HepG2 (cell line): Measurements from ENCODE around the gene RHBDD2. TPM values are rescaled to one million over a fixed set of nuclear protein-coding genes. Genes with fewer than 3 reads are reported as not detected.

ENCODE experiments used
- DMAP1 ChIP-seq: IDR thresholded peaks from 2 replicates; pipeline ENCODE4 v1.6.1; 2016
- FOXA3 ChIP-seq: IDR thresholded peaks from 2 replicates; pipeline ENCODE4 v1.6.1; 2016; ENCODE audit warnings: missing genetic modification reagents, missing compliant biosample characterization
- FOXK1 ChIP-seq: sonication (generic); formaldehyde crosslinking; IDR thresholded peaks from 2 replicates; pipeline ENCODE4 v1.4.0; 2020; ENCODE audit warnings: low read depth, missing genetic modification reagents, borderline replicate concordance
- IKZF1 ChIP-seq: fragments of 450-650 bp; IDR thresholded peaks from 2 replicates; pipeline ENCODE4 v1.7.1; 2016
- KLF9 ChIP-seq: IDR thresholded peaks from 2 replicates; pipeline ENCODE4 v1.6.1; 2016; ENCODE audit warnings: low read depth
- LCORL ChIP-seq, 2 experiments: fragments of 450-650 bp in 1 of 2; sonication (generic) in 1 of 2; formaldehyde crosslinking in 1 of 2; IDR thresholded peaks; 2 replicates each; pipeline versions ENCODE4 v1.5.0 to v1.6.1; 2017 to 2020; ENCODE audit warnings: antibody characterized with exemption in 1 of 2, missing genetic modification reagents in 1 of 2
- NFIB ChIP-seq: sonication (generic); formaldehyde crosslinking; IDR thresholded peaks from 2 replicates; pipeline ENCODE4 v1.9.0; 2021; ENCODE audit warnings: missing genetic modification reagents, mild to moderate bottlenecking, borderline replicate concordance
- RAD51 ChIP-seq: fragments of 450-650 bp; IDR thresholded peaks from 2 replicates; pipeline ENCODE4 v1.6.1; 2016; ENCODE audit warnings: borderline replicate concordance
- YEATS4 ChIP-seq: sonication (generic); formaldehyde crosslinking; IDR thresholded peaks from 2 replicates; pipeline ENCODE4 v1.4.0; 2020; ENCODE audit warnings: missing genetic modification reagents, borderline replicate concordance
- ZBTB42 ChIP-seq: sonication (generic); formaldehyde crosslinking; IDR thresholded peaks from 2 replicates; pipeline ENCODE4 v1.5.0; 2020; ENCODE audit warnings: mild to moderate bottlenecking, missing genetic modification reagents
- ZNF224 ChIP-seq: sonication (generic); formaldehyde crosslinking; IDR thresholded peaks from 2 replicates; pipeline ENCODE4 v1.5.0; 2020; ENCODE audit warnings: mild to moderate bottlenecking, missing genetic modification reagents
- ZNF235 ChIP-seq: sonication (generic); formaldehyde crosslinking; IDR thresholded peaks from 2 replicates; pipeline ENCODE4 v1.8.1; 2023; ENCODE audit warnings: mild to moderate bottlenecking, missing genetic modification reagents, borderline replicate concordance
- polyA plus RNA-seq, 8 experiments: library from polyadenylated mRNA; depleted of rRNA in 3 of 8; stranded (reverse) in 7 of 8; unstranded in 1 of 8; fragments of >200 nt; fragmentation: Illumina TruSeq in 4 of 8; extraction: Trizol in 4 of 8; gene quantifications; 2 replicates each; pipeline versions ENCODE4 v1.2.1 to v1.2.3, GENCODE V29; 2011 to 2016; ENCODE audit warnings: low read depth in 4 of 8, missing spikeins in 1 of 8, mixed read lengths in 1 of 8; ENCODE audit not compliant: insufficient read depth in 1 of 8
- total RNA-seq, 5 experiments: library from RNA; depleted of rRNA; stranded (reverse); fragments of >200 nt; fragmentation: Illumina TruSeq; extraction: Trizol; gene quantifications; 2 replicates each; pipeline ENCODE4 v1.2.3, GENCODE V29; 2016; ENCODE audit warnings: low read depth in 1 of 5
- TF ChIP-seq, protein P1 (sequence below): IDR thresholded peaks from 2 replicates; pipeline ENCODE4 v1.6.1; 2012; ENCODE audit warnings: low read depth, low read length, improper control_type of control experiment
- TF ChIP-seq, protein P2 (sequence below): IDR thresholded peaks from 2 replicates; pipeline ENCODE4 v1.6.1; 2016; ENCODE audit warnings: control low read depth
- TF ChIP-seq, protein P3 (sequence below): sonication (generic); formaldehyde crosslinking; IDR thresholded peaks from 2 replicates; pipeline ENCODE4 v1.8.0; 2022; ENCODE audit warnings: mild to moderate bottlenecking, missing genetic modification reagents, moderate library complexity
- TF ChIP-seq, protein P4 (sequence below): sonication (generic); formaldehyde crosslinking; IDR thresholded peaks from 2 replicates; pipeline ENCODE4 v1.5.1; 2020; ENCODE audit warnings: missing genetic modification reagents, mild to moderate bottlenecking, borderline replicate concordance
- TF ChIP-seq, protein P5 (sequence below): sonication (generic); formaldehyde crosslinking; IDR thresholded peaks from 2 replicates; pipeline ENCODE4 v1.5.0; 2020; ENCODE audit warnings: mild to moderate bottlenecking, missing genetic modification reagents, borderline replicate concordance

The RHBDD2 gene
- total and polyA plus RNA-seq, 2 of the 13 experiments (the other 11 are each of a cell fraction or from before 2014, with no cell fraction given) = 23.1 to 26.4 TPM

DNA sequence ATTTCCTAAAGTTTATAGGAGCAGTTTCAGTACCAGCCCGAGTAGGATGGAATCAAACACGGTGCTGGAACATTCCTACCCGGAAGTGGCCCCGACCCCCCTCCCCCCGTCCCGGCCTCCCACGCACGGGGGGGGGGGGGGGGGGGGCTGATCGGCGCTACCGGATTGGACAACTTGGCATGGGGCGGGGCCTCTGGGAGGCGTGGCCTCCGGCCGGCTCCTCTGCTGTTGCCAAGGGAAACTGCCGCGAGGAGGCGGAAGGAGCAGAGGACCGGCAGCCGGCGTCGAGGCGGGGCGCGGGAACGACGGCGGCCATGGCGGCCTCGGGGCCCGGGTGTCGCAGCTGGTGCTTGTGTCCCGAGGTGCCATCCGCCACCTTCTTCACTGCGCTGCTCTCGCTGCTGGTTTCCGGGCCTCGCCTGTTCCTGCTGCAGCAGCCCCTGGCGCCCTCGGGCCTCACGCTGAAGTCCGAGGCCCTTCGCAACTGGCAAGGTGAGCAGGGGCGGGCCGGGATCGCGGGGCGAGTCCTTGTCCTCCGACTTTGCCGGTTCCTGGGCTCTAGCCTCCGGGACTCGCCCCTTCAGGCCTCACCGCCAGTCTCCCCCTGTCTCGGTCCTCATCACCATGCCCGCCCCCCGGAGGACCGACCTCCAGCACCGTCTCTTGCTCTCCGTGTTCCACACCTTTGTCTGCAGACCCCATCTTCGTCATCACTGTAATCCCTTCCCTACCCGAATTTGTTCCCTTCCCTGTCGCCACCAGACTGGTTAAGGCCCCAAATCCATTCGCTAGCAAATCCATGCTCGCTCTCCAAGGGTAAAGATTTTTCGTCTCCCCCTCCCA is at the start of gene RHBDD2 (continued):
- TF ChIP-seq, protein P1, sequence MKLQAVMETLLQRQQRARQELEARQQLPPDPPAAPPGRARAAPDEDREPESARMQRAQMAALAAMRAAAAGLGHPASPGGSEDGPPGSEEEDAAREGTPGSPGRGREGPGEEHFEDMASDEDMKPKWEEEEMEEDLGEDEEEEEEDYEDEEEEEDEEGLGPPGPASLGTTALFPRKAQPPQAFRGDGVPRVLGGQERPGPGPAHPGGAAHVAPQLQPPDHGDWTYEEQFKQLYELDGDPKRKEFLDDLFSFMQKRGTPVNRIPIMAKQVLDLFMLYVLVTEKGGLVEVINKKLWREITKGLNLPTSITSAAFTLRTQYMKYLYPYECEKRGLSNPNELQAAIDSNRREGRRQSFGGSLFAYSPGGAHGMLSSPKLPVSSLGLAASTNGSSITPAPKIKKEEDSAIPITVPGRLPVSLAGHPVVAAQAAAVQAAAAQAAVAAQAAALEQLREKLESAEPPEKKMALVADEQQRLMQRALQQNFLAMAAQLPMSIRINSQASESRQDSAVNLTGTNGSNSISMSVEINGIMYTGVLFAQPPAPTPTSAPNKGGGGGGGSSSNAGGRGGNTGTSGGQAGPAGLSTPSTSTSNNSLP = no peak
- TF ChIP-seq ZNF235 (CRISPR knock-in tag) (no peak), DMAP1 (peak; percentile 85; the same call in 1 of the 2 replicates), FOXA3 (peak; percentile 36; the same call in 1 of the 2 replicates), YEATS4 (CRISPR knock-in tag) (peak; percentile 84), ZBTB42 (CRISPR knock-in tag) (no peak), LCORL (IDR thresholded peaks at IDR 0.05) (no peak), LCORL (CRISPR knock-in tag; IDR thresholded peaks at IDR 0.05) (peak; percentile 72; the same call in 1 of the 2 replicates), NFIB (no peak), FOXK1 (peak; percentile 25; the same call in 1 of the 2 replicates), IKZF1 (no peak), RAD51 (no peak), KLF9 (CRISPR knock-in tag) (0 out of 2 replicates have a peak, but pooled peaks have one; percentile 14), ZNF224 (CRISPR knock-in tag) (no peak)
- TF ChIP-seq, protein P2, sequence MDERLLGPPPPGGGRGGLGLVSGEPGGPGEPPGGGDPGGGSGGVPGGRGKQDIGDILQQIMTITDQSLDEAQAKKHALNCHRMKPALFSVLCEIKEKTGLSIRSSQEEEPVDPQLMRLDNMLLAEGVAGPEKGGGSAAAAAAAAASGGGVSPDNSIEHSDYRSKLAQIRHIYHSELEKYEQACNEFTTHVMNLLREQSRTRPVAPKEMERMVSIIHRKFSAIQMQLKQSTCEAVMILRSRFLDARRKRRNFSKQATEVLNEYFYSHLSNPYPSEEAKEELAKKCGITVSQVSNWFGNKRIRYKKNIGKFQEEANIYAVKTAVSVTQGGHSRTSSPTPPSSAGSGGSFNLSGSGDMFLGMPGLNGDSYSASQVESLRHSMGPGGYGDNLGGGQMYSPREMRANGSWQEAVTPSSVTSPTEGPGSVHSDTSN = no peak
- TF ChIP-seq, protein P3, sequence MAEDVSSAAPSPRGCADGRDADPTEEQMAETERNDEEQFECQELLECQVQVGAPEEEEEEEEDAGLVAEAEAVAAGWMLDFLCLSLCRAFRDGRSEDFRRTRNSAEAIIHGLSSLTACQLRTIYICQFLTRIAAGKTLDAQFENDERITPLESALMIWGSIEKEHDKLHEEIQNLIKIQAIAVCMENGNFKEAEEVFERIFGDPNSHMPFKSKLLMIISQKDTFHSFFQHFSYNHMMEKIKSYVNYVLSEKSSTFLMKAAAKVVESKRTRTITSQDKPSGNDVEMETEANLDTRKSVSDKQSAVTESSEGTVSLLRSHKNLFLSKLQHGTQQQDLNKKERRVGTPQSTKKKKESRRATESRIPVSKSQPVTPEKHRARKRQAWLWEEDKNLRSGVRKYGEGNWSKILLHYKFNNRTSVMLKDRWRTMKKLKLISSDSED = no peak
- TF ChIP-seq, protein P4, sequence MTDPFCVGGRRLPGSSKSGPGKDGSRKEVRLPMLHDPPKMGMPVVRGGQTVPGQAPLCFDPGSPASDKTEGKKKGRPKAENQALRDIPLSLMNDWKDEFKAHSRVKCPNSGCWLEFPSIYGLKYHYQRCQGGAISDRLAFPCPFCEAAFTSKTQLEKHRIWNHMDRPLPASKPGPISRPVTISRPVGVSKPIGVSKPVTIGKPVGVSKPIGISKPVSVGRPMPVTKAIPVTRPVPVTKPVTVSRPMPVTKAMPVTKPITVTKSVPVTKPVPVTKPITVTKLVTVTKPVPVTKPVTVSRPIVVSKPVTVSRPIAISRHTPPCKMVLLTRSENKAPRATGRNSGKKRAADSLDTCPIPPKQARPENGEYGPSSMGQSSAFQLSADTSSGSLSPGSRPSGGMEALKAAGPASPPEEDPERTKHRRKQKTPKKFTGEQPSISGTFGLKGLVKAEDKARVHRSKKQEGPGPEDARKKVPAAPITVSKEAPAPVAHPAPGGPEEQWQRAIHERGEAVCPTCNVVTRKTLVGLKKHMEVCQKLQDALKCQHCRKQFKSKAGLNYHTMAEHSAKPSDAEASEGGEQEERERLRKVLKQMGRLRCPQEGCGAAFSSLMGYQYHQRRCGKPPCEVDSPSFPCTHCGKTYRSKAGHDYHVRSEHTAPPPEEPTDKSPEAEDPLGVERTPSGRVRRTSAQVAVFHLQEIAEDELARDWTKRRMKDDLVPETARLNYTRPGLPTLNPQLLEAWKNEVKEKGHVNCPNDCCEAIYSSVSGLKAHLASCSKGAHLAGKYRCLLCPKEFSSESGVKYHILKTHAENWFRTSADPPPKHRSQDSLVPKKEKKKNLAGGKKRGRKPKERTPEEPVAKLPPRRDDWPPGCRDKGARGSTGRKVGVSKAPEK (CRISPR knock-in tag) = 0 out of 2 replicates have a peak, but pooled peaks have one; percentile 10
- TF ChIP-seq, protein P5, sequence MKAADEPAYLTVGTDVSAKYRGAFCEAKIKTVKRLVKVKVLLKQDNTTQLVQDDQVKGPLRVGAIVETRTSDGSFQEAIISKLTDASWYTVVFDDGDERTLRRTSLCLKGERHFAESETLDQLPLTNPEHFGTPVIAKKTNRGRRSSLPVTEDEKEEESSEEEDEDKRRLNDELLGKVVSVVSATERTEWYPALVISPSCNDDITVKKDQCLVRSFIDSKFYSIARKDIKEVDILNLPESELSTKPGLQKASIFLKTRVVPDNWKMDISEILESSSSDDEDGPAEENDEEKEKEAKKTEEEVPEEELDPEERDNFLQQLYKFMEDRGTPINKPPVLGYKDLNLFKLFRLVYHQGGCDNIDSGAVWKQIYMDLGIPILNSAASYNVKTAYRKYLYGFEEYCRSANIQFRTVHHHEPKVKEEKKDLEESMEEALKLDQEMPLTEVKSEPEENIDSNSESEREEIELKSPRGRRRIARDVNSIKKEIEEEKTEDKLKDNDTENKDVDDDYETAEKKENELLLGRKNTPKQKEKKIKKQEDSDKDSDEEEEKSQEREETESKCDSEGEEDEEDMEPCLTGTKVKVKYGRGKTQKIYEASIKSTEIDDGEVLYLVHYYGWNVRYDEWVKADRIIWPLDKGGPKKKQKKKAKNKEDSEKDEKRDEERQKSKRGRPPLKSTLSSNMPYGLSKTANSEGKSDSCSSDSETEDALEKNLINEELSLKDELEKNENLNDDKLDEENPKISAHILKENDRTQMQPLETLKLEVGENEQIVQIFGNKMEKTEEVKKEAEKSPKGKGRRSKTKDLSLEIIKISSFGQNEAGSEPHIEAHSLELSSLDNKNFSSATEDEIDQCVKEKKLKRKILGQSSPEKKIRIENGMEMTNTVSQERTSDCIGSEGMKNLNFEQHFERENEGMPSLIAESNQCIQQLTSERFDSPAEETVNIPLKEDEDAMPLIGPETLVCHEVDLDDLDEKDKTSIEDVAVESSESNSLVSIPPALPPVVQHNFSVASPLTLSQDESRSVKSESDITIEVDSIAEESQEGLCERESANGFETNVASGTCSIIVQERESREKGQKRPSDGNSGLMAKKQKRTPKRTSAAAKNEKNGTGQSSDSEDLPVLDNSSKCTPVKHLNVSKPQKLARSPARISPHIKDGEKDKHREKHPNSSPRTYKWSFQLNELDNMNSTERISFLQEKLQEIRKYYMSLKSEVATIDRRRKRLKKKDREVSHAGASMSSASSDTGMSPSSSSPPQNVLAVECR (CRISPR knock-in tag) = peak; percentile 99
